Trophoblast cell (in vitro differentiated cells and primary cell): ENCODE results near the gene TNFRSF21.

Experiments used
- DNase-seq, 2 donors: peaks; one replicate each; pipeline ENCODE4 v3.0.0-alpha.2; 2016
- H2AFZ ChIP-seq: 2 replicates; pipeline ENCODE4 v1.6.1; 2013; ENCODE audit warnings: low read length, moderate library complexity, mild to moderate bottlenecking; ENCODE audit not compliant: insufficient read depth, poor library complexity
- H2AK5ac ChIP-seq: 2 replicates; pipeline ENCODE4 v1.6.1; 2013; ENCODE audit warnings: mild to moderate bottlenecking, low read length
- H2BK120ac ChIP-seq: 2 replicates; pipeline ENCODE4 v1.6.1; 2013; ENCODE audit warnings: low read length, mild to moderate bottlenecking, moderate library complexity; ENCODE audit not compliant: insufficient read depth, poor library complexity
- H2BK12ac ChIP-seq: 2 replicates; pipeline ENCODE4 v1.6.1; 2013; ENCODE audit warnings: mild to moderate bottlenecking, low read length, moderate library complexity
- H2BK5ac ChIP-seq: 2 replicates; pipeline ENCODE4 v1.6.1; 2013; ENCODE audit warnings: low read length, low read depth, moderate library complexity, mild to moderate bottlenecking; ENCODE audit not compliant: poor library complexity
- H3K14ac ChIP-seq: 2 replicates; pipeline ENCODE4 v1.6.1; 2013; ENCODE audit warnings: mild to moderate bottlenecking, low read length
- H3K18ac ChIP-seq: 2 replicates; pipeline ENCODE4 v1.6.1; 2013; ENCODE audit warnings: mild to moderate bottlenecking, low read length
- H3K23ac ChIP-seq: 2 replicates; pipeline ENCODE4 v1.6.1; 2013; ENCODE audit warnings: low read length
- H3K27ac ChIP-seq: 2 replicates; pipeline ENCODE4 v1.5.1; 2013; ENCODE audit warnings: low read depth, mild to moderate bottlenecking, inconsistent platforms, low read length, moderate library complexity
- H3K27me3 ChIP-seq: 2 replicates; pipeline ENCODE4 v1.6.1; 2013; ENCODE audit warnings: inconsistent platforms, mild to moderate bottlenecking, low read length, moderate library complexity; ENCODE audit not compliant: insufficient read depth
- H3K36me3 ChIP-seq, 2 experiments: 1 replicate in 1 of 2; 2 replicates in 1 of 2; pipeline ENCODE4 v1.6.1; 2013; ENCODE audit warnings: low read length in 2 of 2, mild to moderate bottlenecking in 2 of 2, moderate library complexity in 1 of 2; ENCODE audit not compliant: insufficient read depth in 2 of 2, control insufficient read depth in 1 of 2
- H3K4ac ChIP-seq: 2 replicates; pipeline ENCODE4 v1.6.1; 2013; ENCODE audit warnings: low read depth, mild to moderate bottlenecking, low read length, moderate library complexity
- H3K4me1 ChIP-seq, 2 experiments: 1 replicate in 1 of 2; 2 replicates in 1 of 2; pipeline ENCODE4 v1.6.1; 2013; ENCODE audit warnings: low read length in 2 of 2, mild to moderate bottlenecking in 2 of 2, moderate library complexity in 1 of 2; ENCODE audit not compliant: insufficient read depth in 2 of 2, control insufficient read depth in 1 of 2
- H3K4me2 ChIP-seq: 2 replicates; pipeline ENCODE4 v1.6.1; 2013; ENCODE audit warnings: inconsistent platforms, mild to moderate bottlenecking, low read length, moderate library complexity
- H3K4me3 ChIP-seq: 2 replicates; pipeline ENCODE4 v1.5.1; 2013; ENCODE audit warnings: mild to moderate bottlenecking, low read depth, low read length, inconsistent platforms
- H3K79me1 ChIP-seq: one replicate; pipeline ENCODE4 v1.6.1; 2013; ENCODE audit warnings: low read length
- H3K79me2 ChIP-seq: 2 replicates; pipeline ENCODE4 v1.6.1; 2013; ENCODE audit warnings: low read length, mild to moderate bottlenecking; ENCODE audit not compliant: control insufficient read depth, insufficient read depth, poor library complexity
- H3K9ac ChIP-seq: 2 replicates; pipeline ENCODE4 v1.6.1; 2013; ENCODE audit warnings: mild to moderate bottlenecking, low read length
- H3K9me3 ChIP-seq: 2 replicates; pipeline ENCODE4 v1.6.1; 2013; ENCODE audit warnings: low read depth, mild to moderate bottlenecking, control low read depth, inconsistent platforms, low read length; ENCODE audit not compliant: insufficient read depth
- H4K12ac ChIP-seq: 2 replicates; pipeline ENCODE4 v1.6.1; 2013; ENCODE audit warnings: low read depth, mild to moderate bottlenecking, low read length, moderate library complexity
- H4K8ac ChIP-seq: 2 replicates; pipeline ENCODE4 v1.6.1; 2013; ENCODE audit warnings: low read depth, mild to moderate bottlenecking, low read length, moderate library complexity
- H4K91ac ChIP-seq: one replicate; pipeline ENCODE4 v1.6.1; 2013; ENCODE audit warnings: low read depth, mild to moderate bottlenecking, low read length, moderate library complexity
- WGBS: extraction: QIAGEN DNeasy Blood & Tissue Kit; methylation state at CpG from one replicate; pipeline ENCODE4 v1.1.7; 2013; ENCODE audit warnings: missing lambda C conversion rate; ENCODE audit not compliant: insufficient read length, insufficient coverage; ENCODE audit errors: extremely low coverage; 5-methylcytosine and 5-hydroxymethylcytosine counted together

The TNFRSF21 gene

DNA sequence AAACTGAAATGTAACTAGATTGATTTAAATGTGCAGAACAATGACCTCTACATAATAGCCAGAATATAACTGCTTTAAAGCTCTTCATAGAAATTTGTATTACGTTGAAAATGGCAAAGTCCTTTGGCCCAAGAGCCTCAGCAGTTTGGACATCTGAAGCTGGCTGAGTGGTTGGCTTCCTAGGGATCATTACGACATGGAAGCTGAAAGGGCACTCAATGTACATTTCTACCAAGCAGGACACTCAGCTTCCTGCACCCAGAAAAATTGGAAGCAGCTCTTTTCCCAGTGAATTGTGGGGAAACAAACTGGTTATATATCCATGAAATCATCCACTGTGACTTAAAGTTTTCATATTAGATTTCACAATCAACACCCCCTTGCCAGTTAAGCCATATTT lies 40.2 kb upstream of the TNFRSF21 start:
- Histone ChIP-seq H3K36me3 (no peaks in the 10 kb centered on the region), H2AFZ (no peak overlapping the region), H3K18ac (no peak overlapping the region), H2AK5ac (no peak overlapping the region), H4K91ac (no peak overlapping the region), H3K27me3 (no peaks in the 10 kb centered on the region), H3K79me1 (no peaks in the 10 kb centered on the region), H3K23ac (no peak overlapping the region), H3K79me2 (no peaks in the 10 kb centered on the region), H3K9me3 (no peaks in the 10 kb centered on the region), H4K8ac (no peak overlapping the region), H2BK120ac (no peak overlapping the region), H3K4me2 (no peak overlapping the region), H3K27ac (no peak overlapping the region), H3K4me3 (no peak overlapping the region), H3K14ac (no peak overlapping the region), H2BK12ac (no peak overlapping the region), H3K4me1 (no peaks in the 10 kb centered on the region), H3K4ac (no peak overlapping the region), H3K9ac (no peak overlapping the region), H2BK5ac (no peak overlapping the region), H4K12ac (no peak overlapping the region)
- no peak for DNase-seq
- WGBS = no CpG with 5 or more reads among the region's 2 CpGs

DNA sequence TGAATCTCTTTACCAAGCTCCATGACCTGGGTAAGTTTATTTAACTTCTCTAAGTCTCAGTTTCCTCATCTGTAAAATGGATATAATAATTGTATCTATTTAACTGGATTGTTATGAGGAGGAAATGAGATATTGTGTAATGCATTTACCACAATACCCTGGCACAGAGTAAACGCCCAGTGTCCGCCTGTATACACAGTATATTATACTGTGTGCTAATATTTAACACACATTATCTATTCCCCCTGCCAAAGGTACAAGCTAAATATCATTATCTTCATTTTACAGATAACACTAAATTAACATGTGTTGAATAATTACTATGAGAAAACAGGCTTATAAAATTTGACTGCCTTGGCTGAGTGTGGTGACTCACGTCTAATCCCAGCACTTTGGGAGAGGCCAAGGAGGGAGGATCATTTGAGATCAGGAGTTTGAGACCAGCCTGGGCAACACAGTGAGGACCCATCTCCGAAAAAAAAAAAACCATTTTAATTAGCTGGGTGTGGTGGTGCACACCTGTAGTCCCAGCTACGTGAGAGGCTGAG lies 38.7 kb upstream of the TNFRSF21 start:
- Histone ChIP-seq H3K4me3 (no peak overlapping the region), H3K27ac (no peak overlapping the region), H3K14ac (no peak overlapping the region), H2AFZ (no peak overlapping the region), H3K79me1 (no peaks in the 10 kb centered on the region), H3K4me1 (no peaks in the 10 kb centered on the region), H4K91ac (no peak overlapping the region), H2BK12ac (no peak overlapping the region), H3K9ac (no peak overlapping the region), H3K18ac (no peak overlapping the region), H3K9me3 (no peaks in the 10 kb centered on the region), H2BK5ac (no peak overlapping the region), H3K27me3 (no peaks in the 10 kb centered on the region), H3K79me2 (no peaks in the 10 kb centered on the region), H3K36me3 (no peaks in the 10 kb centered on the region), H3K4ac (no peak overlapping the region), H4K12ac (no peak overlapping the region), H2BK120ac (no peak overlapping the region), H2AK5ac (no peak overlapping the region), H4K8ac (no peak overlapping the region), H3K23ac (no peak overlapping the region), H3K4me2 (no peak overlapping the region)
- no peak for DNase-seq
- no CpG with 5 or more reads among the region's 5 CpGs for WGBS

DNA sequence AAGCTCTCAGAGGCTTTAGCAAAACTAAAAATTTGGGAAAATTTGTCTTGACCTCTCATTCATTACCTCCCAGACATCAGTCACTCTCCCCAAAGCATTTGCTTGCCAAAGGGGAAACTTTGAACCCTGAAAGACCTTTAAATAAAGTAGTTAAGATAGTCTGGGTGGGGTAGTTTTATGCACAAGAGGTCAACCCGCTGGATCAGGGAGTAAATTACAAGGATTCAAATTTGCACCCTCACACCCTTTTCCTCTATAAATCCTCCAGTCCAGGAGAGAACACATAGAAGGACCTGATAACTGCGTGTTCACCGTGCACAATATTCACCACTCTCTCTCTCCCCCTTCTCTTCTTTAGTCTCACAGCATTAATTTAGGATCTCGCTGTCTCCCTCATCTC lies 36.1 kb upstream of the TNFRSF21 start:
- no peak overlapping the region for H3K9ac ChIP-seq
- no peak overlapping the region for H3K4me2 ChIP-seq
- no peaks in the 10 kb centered on the region for H3K9me3 ChIP-seq
- no peak overlapping the region for H2BK12ac ChIP-seq
- H4K12ac ChIP-seq = no peak overlapping the region
- H3K4ac ChIP-seq = no peak overlapping the region
- no peaks in the 10 kb centered on the region for H3K27me3 ChIP-seq
- no peak overlapping the region for H2AK5ac ChIP-seq
- H3K79me1 ChIP-seq = no peaks in the 10 kb centered on the region
- H3K23ac ChIP-seq = no peak overlapping the region
- no peak overlapping the region for H3K18ac ChIP-seq
- peaks cover 4% of the 10 kb centered on the region in 2 experiments for H3K4me1 ChIP-seq
- no peak overlapping the region for H4K8ac ChIP-seq
- no peaks in the 10 kb centered on the region for H3K79me2 ChIP-seq
- no peak overlapping the region for H3K14ac ChIP-seq
- WGBS = no CpG with 5 or more reads among the region's 4 CpGs
- H2BK120ac ChIP-seq = no peak overlapping the region
- no peak overlapping the region for H4K91ac ChIP-seq
- H3K36me3 ChIP-seq = no peaks in the 10 kb centered on the region
- no peak overlapping the region for H2AFZ ChIP-seq
- DNase-seq = no peak
- no peak overlapping the region for H3K27ac ChIP-seq
- no peak overlapping the region for H2BK5ac ChIP-seq
- H3K4me3 ChIP-seq = no peak overlapping the region

DNA sequence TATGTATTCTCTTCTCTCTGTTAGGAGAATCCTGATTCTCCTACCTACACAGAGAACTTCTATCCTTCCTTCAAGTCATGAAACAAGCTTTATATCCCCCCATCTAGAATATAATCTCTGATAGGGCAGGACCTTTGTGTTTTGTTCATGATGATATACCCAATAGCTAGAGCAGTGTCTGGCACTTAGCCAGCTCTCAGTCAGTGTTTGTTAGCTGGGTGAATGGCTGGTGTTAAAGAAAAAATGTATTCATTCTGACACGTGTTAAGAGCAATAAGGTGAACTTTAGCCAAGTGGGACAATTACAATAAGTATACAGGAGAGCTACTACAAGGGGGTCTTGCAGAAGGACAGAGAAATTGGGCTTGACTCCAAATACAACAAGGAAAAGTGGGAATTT lies 34.3 kb upstream of the TNFRSF21 start:
- H3K4ac ChIP-seq = no peak overlapping the region
- no peak overlapping the region for H4K12ac ChIP-seq
- WGBS = no CpG with 5 or more reads among the region's 1 CpG
- no peak overlapping the region for H3K27ac ChIP-seq
- DNase-seq = no peak
- no peaks in the 10 kb centered on the region for H3K27me3 ChIP-seq
- no peak overlapping the region for H3K14ac ChIP-seq
- H2BK5ac ChIP-seq = no peak overlapping the region
- H3K79me2 ChIP-seq = no peaks in the 10 kb centered on the region
- H3K4me2 ChIP-seq = no peak overlapping the region
- H2AK5ac ChIP-seq = no peak overlapping the region
- H3K9ac ChIP-seq = no peak overlapping the region
- H2AFZ ChIP-seq = no peak overlapping the region
- H3K4me3 ChIP-seq = no peak overlapping the region
- H2BK12ac ChIP-seq = no peak overlapping the region
- H4K91ac ChIP-seq = no peak overlapping the region
- H4K8ac ChIP-seq = no peak overlapping the region
- H3K9me3 ChIP-seq = no peaks in the 10 kb centered on the region
- H3K79me1 ChIP-seq = no peaks in the 10 kb centered on the region
- H3K4me1 ChIP-seq = peaks cover 4% of the 10 kb centered on the region in 2 experiments
- H3K18ac ChIP-seq = no peak overlapping the region
- no peak overlapping the region for H2BK120ac ChIP-seq
- no peak overlapping the region for H3K23ac ChIP-seq
- no peaks in the 10 kb centered on the region for H3K36me3 ChIP-seq
